Measurements from ENCODE around the gene CTNNBIP1. TPM values are rescaled to one million over a fixed set of nuclear protein-coding genes. Genes with fewer than 3 reads are reported as not detected.

CTNNBIP1 gene
- total RNA-seq, 1 donor from 2014 or later: 44.7 TPM

DNA sequence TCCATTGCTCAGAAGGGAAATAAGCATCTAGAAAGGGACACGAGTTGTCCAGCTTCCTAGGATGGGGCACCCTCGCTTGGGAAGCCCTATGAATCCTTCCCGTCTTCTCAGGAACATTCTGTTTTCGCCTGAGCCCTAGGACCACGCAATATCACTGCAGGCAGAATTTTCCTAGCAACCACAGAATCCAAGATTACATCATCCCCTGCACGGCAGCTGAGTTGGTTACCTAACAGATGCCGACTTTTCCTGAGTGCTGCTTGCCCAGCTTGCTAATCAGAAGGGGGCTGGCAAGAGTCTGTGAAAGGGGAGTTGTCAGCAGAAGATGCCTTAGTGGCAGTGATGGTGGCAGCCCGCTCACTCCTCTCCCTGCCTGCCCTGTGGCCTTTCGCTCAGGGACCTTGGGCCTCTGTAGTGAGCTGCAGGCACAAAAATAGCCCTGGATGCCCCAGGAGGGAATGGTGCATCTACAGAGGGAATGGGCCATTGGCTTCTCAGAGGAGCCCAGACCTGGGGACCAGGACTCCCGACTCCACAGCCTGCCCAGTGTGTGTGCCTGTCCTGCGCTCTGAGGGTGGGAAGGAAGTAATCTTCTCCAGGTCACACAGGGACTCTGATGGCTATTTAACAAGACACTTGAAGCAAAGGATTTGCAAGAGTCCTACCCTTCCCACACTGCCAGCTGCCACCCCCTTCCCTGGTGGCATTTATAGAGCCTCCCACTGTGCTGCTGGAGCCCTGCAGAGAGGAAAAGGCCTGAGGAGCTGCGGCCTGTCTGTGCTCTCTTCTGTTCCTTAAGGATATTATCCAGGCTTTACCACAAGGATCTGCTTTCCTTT lies 57.4 kb downstream of the CTNNBIP1 start:
- H3K27me3 ChIP-seq: no peaks in the 10 kb centered on the region
- DNase-seq (ENCODE audit: extremely low spot score in 2 of 2): no peak
- no peak overlapping the region for H3K4me3 ChIP-seq
- H3K9me3 ChIP-seq: no peaks in the 10 kb centered on the region
- peaks cover 0 to 11% of the 10 kb centered on the region in 2 donors for H3K36me3 ChIP-seq
- peak overlapping the region; percentile 31 for H3K27ac ChIP-seq
- H3K4me1 ChIP-seq: no peaks in the 10 kb centered on the region
- intact Hi-C loops (cut with DNase I): no loop called here
- TF ChIP-seq POLR2AphosphoS5 (IDR thresholded peaks at IDR 0.05; ENCODE audit: insufficient read depth in 1 of 2, low read depth in 1 of 2) (no peak), POLR2A (IDR thresholded peaks at IDR 0.05) (no peak)
- TF ChIP-seq, protein P1, sequence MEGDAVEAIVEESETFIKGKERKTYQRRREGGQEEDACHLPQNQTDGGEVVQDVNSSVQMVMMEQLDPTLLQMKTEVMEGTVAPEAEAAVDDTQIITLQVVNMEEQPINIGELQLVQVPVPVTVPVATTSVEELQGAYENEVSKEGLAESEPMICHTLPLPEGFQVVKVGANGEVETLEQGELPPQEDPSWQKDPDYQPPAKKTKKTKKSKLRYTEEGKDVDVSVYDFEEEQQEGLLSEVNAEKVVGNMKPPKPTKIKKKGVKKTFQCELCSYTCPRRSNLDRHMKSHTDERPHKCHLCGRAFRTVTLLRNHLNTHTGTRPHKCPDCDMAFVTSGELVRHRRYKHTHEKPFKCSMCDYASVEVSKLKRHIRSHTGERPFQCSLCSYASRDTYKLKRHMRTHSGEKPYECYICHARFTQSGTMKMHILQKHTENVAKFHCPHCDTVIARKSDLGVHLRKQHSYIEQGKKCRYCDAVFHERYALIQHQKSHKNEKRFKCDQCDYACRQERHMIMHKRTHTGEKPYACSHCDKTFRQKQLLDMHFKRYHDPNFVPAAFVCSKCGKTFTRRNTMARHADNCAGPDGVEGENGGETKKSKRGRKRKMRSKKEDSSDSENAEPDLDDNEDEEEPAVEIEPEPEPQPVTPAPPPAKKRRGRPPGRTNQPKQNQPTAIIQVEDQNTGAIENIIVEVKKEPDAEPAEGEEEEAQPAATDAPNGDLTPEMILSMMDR (IDR thresholded peaks at IDR 0.05): no peak

DNA sequence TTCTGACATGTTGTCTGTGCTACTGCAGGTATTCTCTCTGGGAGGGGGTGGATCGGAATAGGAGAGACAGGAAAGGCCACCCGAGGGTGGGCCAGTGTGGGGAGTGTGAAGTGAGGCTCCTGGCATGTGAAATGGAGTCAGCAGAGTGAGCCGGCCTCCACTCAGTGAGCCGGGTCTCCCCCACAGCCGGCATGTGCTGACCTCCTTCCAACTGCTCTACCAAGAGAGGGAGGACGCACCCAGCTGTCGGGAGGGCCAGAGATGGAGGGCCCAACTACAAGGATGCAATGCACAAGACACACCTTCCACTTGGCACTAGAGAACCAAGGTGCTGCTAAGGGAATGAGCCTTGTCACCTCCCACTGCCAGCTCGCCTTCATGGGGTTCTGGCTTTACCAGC lies 58.1 kb downstream of the CTNNBIP1 start:
- intact Hi-C loops (cut with DNase I): no loop called here
- Histone ChIP-seq H3K9me3 (no peaks in the 10 kb centered on the region), H3K4me3 (no peak overlapping the region), H3K27ac (peak overlapping the region; percentile 31), H3K4me1 (no peaks in the 10 kb centered on the region), H3K36me3 (peaks cover 0 to 11% of the 10 kb centered on the region in 2 donors), H3K27me3 (no peaks in the 10 kb centered on the region)
- TF ChIP-seq, protein P1 (IDR thresholded peaks at IDR 0.05): no peak
- TF ChIP-seq POLR2A (IDR thresholded peaks at IDR 0.05) (no peak), POLR2AphosphoS5 (IDR thresholded peaks at IDR 0.05; ENCODE audit: insufficient read depth in 1 of 2, low read depth in 1 of 2) (no peak)
- DNase-seq (ENCODE audit: extremely low spot score in 2 of 2): no peak

DNA sequence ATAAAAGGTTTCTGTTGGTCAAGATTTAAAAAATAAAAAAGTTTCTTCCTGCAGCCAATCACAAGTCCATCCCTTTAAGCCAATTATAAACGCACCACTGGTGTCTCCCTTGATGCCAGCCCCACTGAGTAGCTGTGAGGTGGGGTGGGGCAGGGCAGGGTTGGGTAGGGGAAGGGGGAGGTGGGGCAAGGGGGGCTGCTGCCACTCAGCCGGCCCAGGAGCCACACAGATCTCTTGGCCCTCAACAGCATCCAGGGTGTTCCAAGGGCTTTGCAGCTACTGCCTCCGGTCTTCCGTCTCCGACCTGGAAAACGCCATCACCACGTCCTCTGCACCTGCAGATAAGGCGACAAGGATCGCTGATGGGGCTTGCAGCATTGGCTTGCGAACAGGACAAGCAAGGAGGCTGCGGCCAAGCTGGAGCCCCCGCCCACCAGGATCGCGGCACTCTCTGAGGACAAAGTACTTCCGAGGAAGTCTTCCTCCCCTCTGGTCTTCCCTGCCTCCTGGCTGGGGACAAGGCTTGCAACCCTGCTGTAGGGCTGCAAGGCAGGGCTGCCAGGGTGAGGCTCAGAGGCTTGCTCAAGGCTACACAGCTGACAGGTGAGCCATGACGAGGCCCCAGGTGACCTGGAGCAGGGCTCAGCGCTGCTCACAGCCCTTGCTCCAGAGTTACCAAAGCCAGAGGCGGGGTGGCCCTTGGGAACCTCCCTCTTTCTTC lies 59.5 kb downstream of the CTNNBIP1 start:
- H3K36me3 ChIP-seq: peaks cover 0 to 11% of the 10 kb centered on the region in 2 donors
- intact Hi-C loops (cut with DNase I): no loop called here
- no peak for TF ChIP-seq POLR2AphosphoS5 (IDR thresholded peaks at IDR 0.05; ENCODE audit: insufficient read depth in 1 of 2, low read depth in 1 of 2)
- no peak for TF ChIP-seq POLR2A (IDR thresholded peaks at IDR 0.05)
- TF ChIP-seq, protein P1 (IDR thresholded peaks at IDR 0.05): no peak

DNA sequence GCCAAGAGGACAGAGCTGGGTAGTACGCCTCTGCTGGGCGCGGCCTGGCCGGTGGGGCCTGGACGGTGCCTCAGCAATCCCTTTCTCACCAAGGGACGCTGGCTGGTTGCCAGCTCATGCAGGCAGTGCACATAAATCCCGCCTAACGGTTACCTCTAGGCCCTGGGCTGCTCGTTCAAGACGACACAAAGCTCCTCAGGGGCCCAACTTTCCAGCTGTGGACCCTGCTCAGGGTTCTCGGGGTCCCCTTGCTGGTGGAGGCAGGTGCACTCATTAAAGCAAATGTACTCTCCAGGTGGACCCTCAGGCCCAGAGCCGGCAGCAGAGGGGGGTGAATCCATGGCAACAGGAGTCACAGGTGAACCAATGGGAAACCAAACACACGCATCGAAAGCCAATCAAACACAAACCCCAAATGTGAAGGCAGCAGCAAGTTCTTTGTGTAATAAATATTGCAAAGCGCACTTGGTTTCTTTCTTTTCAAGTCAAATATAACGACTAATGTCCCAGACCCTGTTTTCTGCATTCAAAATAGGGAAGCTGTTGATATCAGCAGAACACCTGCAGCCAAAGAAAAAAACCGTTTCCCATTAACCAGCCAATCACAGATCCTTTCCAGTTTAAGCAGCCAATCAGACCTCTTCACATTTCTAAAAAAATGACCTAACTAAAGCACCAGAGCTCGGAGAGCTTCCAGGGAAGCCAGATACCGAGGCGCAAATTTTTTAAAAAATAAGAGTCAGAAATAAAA lies 60.2 kb downstream of the CTNNBIP1 start:
- DNase-seq (ENCODE audit: extremely low spot score in 2 of 2): no peak
- Histone ChIP-seq H3K4me3 (no peak overlapping the region), H3K27me3 (no peaks in the 10 kb centered on the region), H3K4me1 (no peaks in the 10 kb centered on the region), H3K36me3 (peaks cover 0 to 11% of the 10 kb centered on the region in 2 donors), H3K27ac (no peak overlapping the region), H3K9me3 (no peaks in the 10 kb centered on the region)
- intact Hi-C loops (cut with DNase I): no loop called here
- TF ChIP-seq POLR2AphosphoS5 (IDR thresholded peaks at IDR 0.05; ENCODE audit: insufficient read depth in 1 of 2, low read depth in 1 of 2) (no peak), POLR2A (IDR thresholded peaks at IDR 0.05) (no peak)
- TF ChIP-seq, protein P1 (IDR thresholded peaks at IDR 0.05): no peak

More for the DNA sequence above, 59.5 kb downstream of the CTNNBIP1 start:
- no peak for DNase-seq (ENCODE audit: extremely low spot score in 2 of 2)
- Histone ChIP-seq H3K9me3 (no peaks in the 10 kb centered on the region), H3K4me3 (no peak overlapping the region), H3K4me1 (no peaks in the 10 kb centered on the region), H3K27ac (no peak overlapping the region), H3K27me3 (no peaks in the 10 kb centered on the region)
